GM12874 (cell line): ENCODE measurements around the gene KBTBD4.

Source experiments
- TF ChIP-seq, protein P1 (sequence below): IDR thresholded peaks from 2 replicates; pipeline ENCODE4 v1.5.1; 2011; ENCODE audit warnings: low read depth, mild to moderate bottlenecking, control low read depth, low read length, moderate library complexity; ENCODE audit not compliant: insufficient read depth

Gene KBTBD4

DNA sequence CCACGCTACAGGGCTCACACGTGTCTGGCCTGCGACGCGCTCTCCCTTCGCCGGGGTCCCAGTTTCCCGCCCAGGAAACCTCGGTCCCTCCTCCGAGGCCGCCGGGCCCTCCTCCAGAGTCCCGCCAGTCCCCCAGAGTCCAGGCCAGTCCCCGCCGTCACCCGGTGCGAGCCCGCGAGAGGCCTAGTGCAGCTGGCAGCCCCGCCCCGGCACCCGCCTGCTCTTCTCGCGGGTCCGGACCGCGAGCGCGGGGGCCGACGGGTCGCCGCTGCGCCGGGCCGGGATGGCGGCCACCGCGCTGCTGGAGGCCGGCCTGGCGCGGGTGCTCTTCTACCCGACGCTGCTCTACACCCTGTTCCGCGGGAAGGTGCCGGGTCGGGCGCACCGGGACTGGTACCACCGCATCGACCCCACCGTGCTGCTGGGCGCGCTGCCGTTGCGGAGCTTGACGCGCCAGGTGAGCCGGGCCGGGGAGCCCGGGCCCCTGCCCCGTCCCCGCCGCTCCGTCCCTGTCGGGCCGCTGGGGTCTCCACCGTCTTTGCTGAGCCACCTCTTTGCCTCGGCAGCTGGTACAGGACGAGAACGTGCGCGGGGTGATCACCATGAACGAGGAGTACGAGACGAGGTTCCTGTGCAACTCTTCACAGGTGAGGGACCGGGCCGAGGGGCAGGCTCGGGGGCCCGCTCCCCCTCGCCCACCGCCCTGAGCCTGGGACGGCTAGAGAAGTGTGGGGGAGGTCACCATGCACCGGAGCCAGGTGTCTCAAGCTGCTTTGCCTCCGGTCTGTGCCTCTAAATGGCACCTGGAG is 13.2 kb downstream of the KBTBD4 start, which contains the start of gene PTPMT1:
TSS of gene PTPMT1 (plus strand) at position 260 of the 809 bp plus-strand sequence. CDS start at position 284, 24 bp downstream.
- TF ChIP-seq, protein P1, sequence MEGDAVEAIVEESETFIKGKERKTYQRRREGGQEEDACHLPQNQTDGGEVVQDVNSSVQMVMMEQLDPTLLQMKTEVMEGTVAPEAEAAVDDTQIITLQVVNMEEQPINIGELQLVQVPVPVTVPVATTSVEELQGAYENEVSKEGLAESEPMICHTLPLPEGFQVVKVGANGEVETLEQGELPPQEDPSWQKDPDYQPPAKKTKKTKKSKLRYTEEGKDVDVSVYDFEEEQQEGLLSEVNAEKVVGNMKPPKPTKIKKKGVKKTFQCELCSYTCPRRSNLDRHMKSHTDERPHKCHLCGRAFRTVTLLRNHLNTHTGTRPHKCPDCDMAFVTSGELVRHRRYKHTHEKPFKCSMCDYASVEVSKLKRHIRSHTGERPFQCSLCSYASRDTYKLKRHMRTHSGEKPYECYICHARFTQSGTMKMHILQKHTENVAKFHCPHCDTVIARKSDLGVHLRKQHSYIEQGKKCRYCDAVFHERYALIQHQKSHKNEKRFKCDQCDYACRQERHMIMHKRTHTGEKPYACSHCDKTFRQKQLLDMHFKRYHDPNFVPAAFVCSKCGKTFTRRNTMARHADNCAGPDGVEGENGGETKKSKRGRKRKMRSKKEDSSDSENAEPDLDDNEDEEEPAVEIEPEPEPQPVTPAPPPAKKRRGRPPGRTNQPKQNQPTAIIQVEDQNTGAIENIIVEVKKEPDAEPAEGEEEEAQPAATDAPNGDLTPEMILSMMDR: no peak

DNA sequence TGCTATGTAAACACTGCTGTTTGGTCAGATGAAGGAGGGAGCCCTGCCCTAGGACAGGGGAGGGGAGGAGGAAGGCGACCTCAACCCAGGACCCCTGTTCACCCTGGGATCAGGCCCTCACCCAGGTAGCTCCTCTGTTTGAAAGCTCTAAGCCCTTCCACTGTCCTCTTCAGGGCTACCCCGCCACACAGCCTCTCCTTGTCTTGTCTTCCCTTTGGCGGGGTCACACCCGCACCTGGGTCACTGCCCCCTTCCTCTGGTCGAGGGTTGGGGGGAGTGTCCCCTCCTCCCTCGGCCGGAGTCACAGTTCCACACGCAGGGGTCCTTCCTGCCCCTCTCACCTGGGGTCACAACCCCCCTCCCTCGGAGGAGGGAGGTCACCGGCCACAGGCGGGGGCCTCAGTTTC is 13.8 kb downstream of the KBTBD4 start:
- TF ChIP-seq, protein P1: no peak

DNA sequence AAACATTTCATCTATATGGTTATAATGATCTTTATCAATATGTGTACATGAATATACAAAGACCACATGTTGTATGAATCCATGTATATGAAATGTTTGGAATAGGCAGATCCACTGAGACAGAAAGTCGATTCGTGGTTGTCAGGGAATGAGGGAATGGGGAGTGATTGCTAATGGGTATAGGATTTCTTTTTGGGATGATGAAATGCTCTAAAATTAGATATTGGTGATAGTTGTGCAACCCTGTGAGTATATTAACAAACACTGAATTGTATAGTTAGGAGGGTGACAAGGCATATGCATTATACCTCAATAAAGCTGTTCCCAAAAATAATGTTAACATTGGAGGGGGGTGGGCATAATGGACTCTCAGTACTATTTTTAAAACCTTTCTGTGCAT is 18.3 kb downstream of the KBTBD4 start:
- TF ChIP-seq, protein P1: no peak

DNA sequence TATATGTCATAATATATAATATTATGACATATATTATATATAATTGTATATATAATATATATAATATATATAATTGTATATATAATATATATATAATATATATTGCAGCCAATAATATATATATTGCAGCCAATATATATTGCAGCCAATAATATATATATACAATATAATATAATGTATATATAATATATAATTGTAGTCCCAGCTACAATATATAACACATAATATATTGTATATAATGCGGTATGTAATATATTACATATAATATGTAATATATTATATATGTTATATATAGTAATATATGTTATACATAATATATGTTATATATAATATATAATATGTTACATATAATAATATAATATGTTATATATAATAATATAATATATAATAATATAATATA is 20.1 kb downstream of the KBTBD4 start:
- TF ChIP-seq, protein P1: no peak

DNA sequence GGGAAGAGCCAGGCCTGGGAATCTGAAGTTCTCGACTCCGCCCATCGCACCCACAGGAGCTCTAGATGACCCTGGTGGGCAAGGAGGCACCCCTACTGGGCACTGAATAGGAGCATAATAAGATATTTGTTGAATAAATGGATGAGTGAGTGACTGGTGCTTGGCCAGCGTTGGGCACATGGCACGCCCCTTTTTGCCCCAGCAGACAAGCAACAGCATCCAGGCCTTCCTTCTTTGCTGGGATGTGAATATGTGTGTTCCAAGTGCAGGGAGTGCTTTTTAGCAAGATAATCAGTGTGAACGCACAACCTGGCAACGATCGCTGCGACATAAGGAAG is 25.4 kb downstream of the KBTBD4 start:
- TF ChIP-seq, protein P1: no peak

DNA sequence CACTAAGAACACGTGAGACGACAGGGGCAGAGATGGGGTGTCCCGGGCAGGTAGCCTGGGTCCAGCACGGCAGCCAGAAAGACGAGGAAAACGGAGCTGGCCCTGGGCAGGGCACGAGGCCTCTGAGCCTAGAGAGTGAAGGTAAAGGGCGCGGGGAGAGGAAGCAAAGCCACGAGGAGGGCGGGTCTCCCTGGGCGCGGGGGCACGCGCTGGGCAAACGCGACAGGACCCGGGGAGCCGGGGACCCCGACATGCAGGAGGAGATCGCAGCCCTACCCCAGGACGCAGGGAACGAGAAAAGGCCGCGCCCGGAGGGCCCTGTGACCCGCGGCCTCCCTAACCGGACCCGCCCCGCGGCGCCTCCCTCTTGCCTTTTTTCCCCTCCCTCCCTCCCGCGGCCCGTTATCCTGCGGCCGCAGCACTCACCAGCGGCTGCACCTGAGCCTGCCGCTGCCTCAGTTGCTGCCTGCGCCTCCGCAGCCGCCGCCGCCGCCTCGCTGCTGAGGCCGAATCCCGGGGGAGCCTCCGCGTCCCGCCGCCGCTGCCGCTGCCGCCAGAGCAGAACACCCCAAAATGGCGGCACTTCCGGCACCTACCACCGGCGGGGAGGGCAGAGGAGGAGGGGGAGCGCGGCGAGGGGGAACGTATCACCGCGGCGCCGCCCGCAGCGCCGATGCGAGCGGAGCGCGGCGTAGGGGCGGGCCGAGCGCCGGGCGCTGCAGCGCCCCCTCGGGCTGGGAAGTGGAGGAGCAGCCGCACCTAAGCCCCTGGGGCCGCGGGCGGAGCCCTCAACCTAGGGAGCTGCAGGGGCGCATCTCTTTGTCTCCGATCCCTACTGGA is 26.0 kb downstream of the KBTBD4 start, which contains the start of gene CELF1:
TSS of gene CELF1 (minus strand) at position 567 of the 840 bp plus-strand sequence. CDS start 53,609 bp downstream, outside the sequence.
- TF ChIP-seq, protein P1: peak; percentile 94

DNA sequence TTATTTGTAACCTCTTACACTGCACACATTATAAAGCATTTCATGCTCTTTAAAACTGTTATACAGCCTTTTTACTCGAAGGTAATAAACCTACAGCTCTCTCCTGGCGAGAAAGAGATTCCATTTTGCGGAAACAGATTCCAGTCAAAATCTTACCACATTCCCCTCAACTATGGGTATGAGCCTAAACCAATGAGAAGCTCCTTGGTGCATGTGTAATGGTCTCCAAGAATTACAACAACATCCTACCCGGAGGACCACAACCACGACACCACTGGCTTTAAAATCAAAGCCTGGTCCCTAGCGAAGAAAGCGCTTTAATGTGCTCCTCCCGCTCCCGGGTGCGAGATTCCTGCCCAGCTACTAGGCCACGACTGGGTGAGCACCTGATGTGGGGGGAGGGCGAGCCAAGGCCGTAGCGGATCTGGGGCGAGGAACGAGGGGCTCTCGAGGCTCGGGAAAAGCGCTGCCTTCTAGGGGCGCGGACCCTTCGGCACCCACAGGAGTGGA is 26.7 kb downstream of the KBTBD4 start:
- TF ChIP-seq, protein P1: no peak
